Frontal cortex (tissue), 4 donors: ENCODE measurements around the gene TAPT1. TPM values are rescaled to one million over a fixed set of nuclear protein-coding genes. Genes with fewer than 3 reads are reported as not detected.
A peak's percentile ranks its signal among the peaks of the same experiment; 100 is the strongest.

Source experiments
- DNase-seq, 2 donors: peaks; one replicate each; pipeline ENCODE4 v3.0.0; 2012; ENCODE audit warnings: low spot score in 2 of 2
- FAIRE-seq: peaks from 2 replicates; lab custom pipeline; 2012; peaks lifted over from hg19 to GRCh38; lab: Jason Lieb, UNC
- total RNA-seq: library from RNA; depleted of rRNA; stranded (reverse); fragments of >200 nt; gene quantifications from one replicate; pipeline ENCODE4 v1.2.3, GENCODE V29; 2014
- donor health status: control.
- donor health status: control.
- donor health status: control.

Gene TAPT1
- total RNA-seq, 1 donor from 2014 or later, result 68.5 TPM

GRCh38 chr4:16253127-16253960 lies 27.1 kb upstream of the TAPT1 start:
- no peak for FAIRE-seq
- no peak for DNase-seq

- no peak for FAIRE-seq
- DNase-seq, result no peak
Measured at GRCh38 chr4:16250661-16251365, 24.5 kb upstream of the TAPT1 start.

GRCh38 chr4:16248605-16249004 lies 22.3 kb upstream of the TAPT1 start:
- DNase-seq, result no peak
- no peak for FAIRE-seq

GRCh38 chr4:16245241-16245640 lies 19.0 kb upstream of the TAPT1 start:
- FAIRE-seq (no peak), DNase-seq (no peak)

GRCh38 chr4:16243285-16243684 lies 17.0 kb upstream of the TAPT1 start:
- FAIRE-seq, result no peak
- no peak for DNase-seq

GRCh38 chr4:16240300-16240699 lies 14.0 kb upstream of the TAPT1 start:
- FAIRE-seq, result no peak
- no peak for DNase-seq

GRCh38 chr4:16239086-16239485 lies 12.8 kb upstream of the TAPT1 start:
- FAIRE-seq, result no peak
- no peak for DNase-seq

- no peak for DNase-seq
- FAIRE-seq, result no peak
Measured at GRCh38 chr4:16238327-16238726, 12.1 kb upstream of the TAPT1 start.

- FAIRE-seq (no peak), DNase-seq (no peak)
Measured at GRCh38 chr4:16237715-16238114, 11.4 kb upstream of the TAPT1 start.

- FAIRE-seq (no peak), DNase-seq (no peak)
Measured at GRCh38 chr4:16236402-16237023, 10.2 kb upstream of the TAPT1 start.

- DNase-seq (no peak), FAIRE-seq (no peak)
Measured at GRCh38 chr4:16235209-16235608, 8.9 kb upstream of the TAPT1 start.

GRCh38 chr4:16233569-16234177 lies 7.4 kb upstream of the TAPT1 start:
- no peak for FAIRE-seq
- no peak for DNase-seq

GRCh38 chr4:16231570-16232245 lies 5.4 kb upstream of the TAPT1 start:
- FAIRE-seq (peak; percentile 15), DNase-seq (no peak)

GRCh38 chr4:16230308-16230707 lies 4.0 kb upstream of the TAPT1 start:
- DNase-seq, result no peak

GRCh38 chr4:16229604-16230003 lies 3.3 kb upstream of the TAPT1 start:
- DNase-seq (no peak), FAIRE-seq (peak; percentile 33)

More at GRCh38 chr4:16230308-16230707, 4.0 kb upstream of the TAPT1 start:
- no peak for FAIRE-seq

- FAIRE-seq (no peak), DNase-seq (no peak)
Measured at GRCh38 chr4:16227462-16227868, 1.2 kb upstream of the TAPT1 start.

GRCh38 chr4:16226816-16227461 lies 668 bp upstream of the TAPT1 start:
- DNase-seq (peak; percentile 36 to 53), FAIRE-seq (no peak)

- FAIRE-seq (no peak), DNase-seq (no peak)
Measured at GRCh38 chr4:16225167-16225862, 956 bp downstream of the TAPT1 start.
